Naive thymus-derived CD4-positive, alpha-beta T cell (primary cell): ENCODE data around the gene PACS2. TPM values are rescaled to one million over a fixed set of nuclear protein-coding genes. Genes with fewer than 3 reads are reported as not detected.
"Not testable (repeated sequence)": the region's sequence is repeated elsewhere in the genome, so short reads cannot be mapped to it uniquely, and the experiment has no call there.

Experiments
- ATAC-seq: fragments of 150-1000 bp; cut with Tn5 transposase; 2 replicates; pipeline ENCODE4 v1.10.0; 2021; ENCODE audit warnings: mild to moderate bottlenecking, moderate library complexity
- CTCF ChIA-PET: fragments of 350-600 bp; sonication (Branson Sonifier 250); formaldehyde crosslinking; loops from one replicate; lab custom pipeline; 2021; ENCODE audit warnings: antibody characterized with exemption; lab: Charles Lee
- POLR2A ChIA-PET: fragments of 350-600 bp; sonication (Branson Sonifier 250); formaldehyde crosslinking; loops from one replicate; lab custom pipeline; 2021; ENCODE audit warnings: antibody characterized with exemption, inconsistent platforms; lab: Charles Lee
- DNase-seq, 9 donors: peaks; one replicate each; pipeline versions ENCODE4 v3.0.0 to v3.0.0-alpha.2; 2020 to 2022; ENCODE audit warnings: mixed read lengths in 1 of 9
- H3K27ac ChIP-seq: one replicate; pipeline ENCODE4 v1.7.0; 2013; ENCODE audit warnings: mild to moderate bottlenecking, low read depth, low read length, moderate library complexity
- H3K27me3 ChIP-seq, 2 donors: one replicate each; pipeline ENCODE4 v1.7.0; 2013; ENCODE audit warnings: low read length in 2 of 2, mild to moderate bottlenecking in 2 of 2, moderate library complexity in 2 of 2; ENCODE audit not compliant: control insufficient read depth in 2 of 2, insufficient read depth in 2 of 2
- H3K36me3 ChIP-seq, 3 experiments: 1 replicate in 2 of 3; 2 replicates in 1 of 3; pipeline ENCODE4 v1.7.0; 2013; ENCODE audit warnings: low read length in 3 of 3, mild to moderate bottlenecking in 3 of 3, moderate library complexity in 1 of 3; ENCODE audit not compliant: insufficient read depth in 3 of 3, control insufficient read depth in 2 of 3
- H3K4me1 ChIP-seq, 2 donors: one replicate each; pipeline ENCODE4 v1.7.0; 2013; ENCODE audit warnings: low read length in 2 of 2, mild to moderate bottlenecking in 2 of 2, moderate library complexity in 1 of 2; ENCODE audit not compliant: control insufficient read depth in 2 of 2, insufficient read depth in 2 of 2
- H3K4me3 ChIP-seq: 2 replicates; pipeline ENCODE4 v1.7.0; 2013; ENCODE audit warnings: mild to moderate bottlenecking, low read length
- H3K9me3 ChIP-seq, 3 experiments: 1 replicate in 2 of 3; 2 replicates in 1 of 3; pipeline ENCODE4 v1.7.0; 2013; ENCODE audit warnings: low read length in 3 of 3; ENCODE audit not compliant: control insufficient read depth in 2 of 3
- H3K27ac Mint-ChIP-seq, 9 donors: one replicate each; pipeline ENCODE4 v1.8.0; 2020 to 2022; ENCODE audit warnings: mixed read lengths in 9 of 9, mild to moderate bottlenecking in 8 of 9, moderate library complexity in 5 of 9, inconsistent platforms in 2 of 9
- H3K27me3 Mint-ChIP-seq, 5 donors: one replicate each; pipeline ENCODE4 v1.8.0; 2021 to 2022; ENCODE audit warnings: mixed read lengths in 5 of 5, mild to moderate bottlenecking in 1 of 5
- H3K36me3 Mint-ChIP-seq, 5 donors: one replicate each; pipeline ENCODE4 v1.8.0; 2020 to 2022; ENCODE audit warnings: mixed read lengths in 5 of 5, mild to moderate bottlenecking in 3 of 5, inconsistent platforms in 1 of 5
- H3K4me1 Mint-ChIP-seq, 7 donors: one replicate each; pipeline ENCODE4 v1.8.0; 2020 to 2022; ENCODE audit warnings: mixed read lengths in 7 of 7, mild to moderate bottlenecking in 3 of 7, inconsistent platforms in 1 of 7
- H3K4me3 Mint-ChIP-seq, 10 donors: one replicate each; pipeline ENCODE4 v1.8.0; 2020 to 2022; ENCODE audit warnings: mild to moderate bottlenecking in 10 of 10, mixed read lengths in 10 of 10, moderate library complexity in 6 of 10, inconsistent platforms in 2 of 10
- H3K9me3 Mint-ChIP-seq, 11 donors: one replicate each; pipeline ENCODE4 v1.8.0; 2020 to 2022; ENCODE audit warnings: mixed read lengths in 11 of 11, mild to moderate bottlenecking in 4 of 11, inconsistent platforms in 1 of 11, moderate library complexity in 1 of 11
- intact Hi-C, 2 donors: fragments of 100-400 bp; cut with micrococcal nuclease; formaldehyde crosslinking; loops; one replicate each; pipeline ENCODE4 v1.15.1; 2023
- polyA plus RNA-seq, 2 donors: library from polyadenylated mRNA; unstranded; fragments of 300-500 nt; fragmentation: Illumina TruSeq; gene quantifications; one replicate each; pipeline ENCODE4 v1.2.3, GENCODE V29; 2021
- total RNA-seq, 6 experiments: library from RNA in 5 of 6; stranded (reverse) in 5 of 6; gene quantifications; 1 replicate in 5 of 6; 2 replicates in 1 of 6; pipeline ENCODE4 v1.2.3 and lab custom pipeline; 2021 to 2026

The PACS2 gene
- total and polyA plus RNA-seq, 7 experiments from 2014 or later = 1.5 to 75.4 (median 69.2) TPM

DNA sequence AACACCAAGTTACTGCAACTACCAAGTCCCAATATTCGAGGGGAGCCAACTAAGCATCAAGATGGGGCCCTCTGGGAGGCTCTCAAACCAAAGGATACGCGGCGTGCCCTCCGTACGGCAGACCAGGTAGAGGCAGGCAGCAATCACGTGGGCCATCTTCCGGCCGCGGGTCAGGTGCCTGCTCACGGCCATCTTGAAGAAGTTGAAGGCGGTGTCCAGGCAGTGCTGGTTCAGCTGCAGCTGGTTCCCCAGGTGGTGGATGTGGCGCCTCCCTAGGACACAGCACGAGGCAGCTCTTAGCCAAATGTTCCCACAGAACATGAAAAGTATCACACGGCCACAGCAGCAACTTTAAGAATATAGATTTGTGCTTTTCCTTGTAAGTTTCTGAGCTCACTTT lies 41.9 kb upstream of the PACS2 start:
- Mint-ChIP-seq H3K36me3 (peaks cover 0 to 6% (median 4%) of the 10 kb centered on the region in 5 donors), H3K4me1 (peaks cover 0 to 22% (median 5%) of the 10 kb centered on the region in 7 donors), H3K27ac (peak overlapping the region in 2 of 9 donors; percentile 43 to 51), H3K9me3 (peaks cover 0 to 3% (median 0%) of the 10 kb centered on the region in 11 donors), H3K27me3 (no peaks in the 10 kb centered on the region), H3K4me3 (no peak overlapping the region)
- ATAC-seq (no peak), DNase-seq (no peak)
- H3K4me3 ChIP-seq = no peak overlapping the region
- no peaks in the 10 kb centered on the region for H3K4me1 ChIP-seq
- POLR2A ChIA-PET = interaction anchor here (0.6 kb wide), 1 partner anchor 9 kb away, joined by 4 read pairs; no protein-coding TSS in a partner anchor
- intact Hi-C loops = no loop called here
- CTCF ChIA-PET = no interaction called here
- no peaks in the 10 kb centered on the region for H3K27me3 ChIP-seq
- H3K27ac ChIP-seq = no peak overlapping the region
- peaks cover 0 to 22% (median 0%) of the 10 kb centered on the region in 3 experiments for H3K36me3 ChIP-seq
- H3K9me3 ChIP-seq = no peaks in the 10 kb centered on the region

GRCh38 chr14:105273062-105273461 lies 41.5 kb upstream of the PACS2 start:
- no peak overlapping the region for H3K4me3 ChIP-seq
- Mint-ChIP-seq H3K27ac (peak overlapping the region in 1 of 9 donors; percentile 51), H3K4me3 (no peak overlapping the region), H3K9me3 (peaks cover 0 to 3% (median 0%) of the 10 kb centered on the region in 11 donors), H3K27me3 (no peaks in the 10 kb centered on the region), H3K4me1 (peaks cover 0 to 22% (median 5%) of the 10 kb centered on the region in 7 donors), H3K36me3 (peaks cover 0 to 6% (median 4%) of the 10 kb centered on the region in 5 donors)
- H3K27me3 ChIP-seq = no peaks in the 10 kb centered on the region
- intact Hi-C loops = no loop called here
- peaks cover 0 to 17% (median 0%) of the 10 kb centered on the region in 3 experiments for H3K36me3 ChIP-seq
- ChIA-PET CTCF (no interaction called here), POLR2A (no interaction called here)
- no peak overlapping the region for H3K27ac ChIP-seq
- no peak for DNase-seq
- no peaks in the 10 kb centered on the region for H3K4me1 ChIP-seq
- peak; percentile 6 for ATAC-seq
- no peaks in the 10 kb centered on the region for H3K9me3 ChIP-seq

GRCh38 chr14:105274637-105275036 lies 39.9 kb upstream of the PACS2 start:
- ATAC-seq (no peak), DNase-seq (no peak)
- intact Hi-C loops = no loop called here
- Histone ChIP-seq H3K9me3 (no peaks in the 10 kb centered on the region), H3K4me1 (no peaks in the 10 kb centered on the region), H3K36me3 (peaks cover 0 to 12% (median 0%) of the 10 kb centered on the region in 3 experiments), H3K27me3 (no peaks in the 10 kb centered on the region), H3K27ac (no peak overlapping the region), H3K4me3 (no peak overlapping the region)
- H3K27ac Mint-ChIP-seq = no peak overlapping the region
- H3K4me1 Mint-ChIP-seq = peaks cover 0 to 23% (median 11%) of the 10 kb centered on the region in 7 donors
- ChIA-PET CTCF (interaction anchor here (1.2 kb wide), 1 partner anchor 20 kb away, joined by 3 read pairs; no protein-coding TSS in a partner anchor), POLR2A (interaction anchor here (1.0 kb wide), 1 partner anchor 14 kb away, joined by 3 read pairs; no protein-coding TSS in a partner anchor)
- no peaks in the 10 kb centered on the region for H3K9me3 Mint-ChIP-seq
- H3K4me3 Mint-ChIP-seq = no peak overlapping the region
- H3K27me3 Mint-ChIP-seq = no peaks in the 10 kb centered on the region
- peaks cover 0 to 6% (median 3%) of the 10 kb centered on the region in 5 donors for H3K36me3 Mint-ChIP-seq

- Mint-ChIP-seq H3K27ac (peak overlapping the region in 1 of 9 donors; percentile 45), H3K4me3 (no peak overlapping the region), H3K36me3 (peaks cover 0 to 6% (median 3%) of the 10 kb centered on the region in 5 donors), H3K4me1 (peaks cover 1 to 26% (median 12%) of the 10 kb centered on the region in 7 donors), H3K9me3 (no peaks in the 10 kb centered on the region), H3K27me3 (no peaks in the 10 kb centered on the region)
- Histone ChIP-seq H3K36me3 (peaks cover 0 to 16% (median 0%) of the 10 kb centered on the region in 3 experiments), H3K27ac (no peak overlapping the region), H3K27me3 (no peaks in the 10 kb centered on the region), H3K4me1 (no peaks in the 10 kb centered on the region), H3K4me3 (no peak overlapping the region), H3K9me3 (no peaks in the 10 kb centered on the region)
- intact Hi-C loops = no loop called here
- no peak for DNase-seq
- CTCF ChIA-PET = interaction anchor here (1.2 kb wide), 1 partner anchor 19 kb away, joined by 3 read pairs; no protein-coding TSS in a partner anchor
- ATAC-seq = no peak
- POLR2A ChIA-PET = interaction anchor here (1.0 kb wide), 1 partner anchor 15 kb away, joined by 3 read pairs; no protein-coding TSS in a partner anchor
Measured at GRCh38 chr14:105275267-105275946, 39.1 kb upstream of the PACS2 start.

GRCh38 chr14:105277448-105277847 lies 37.1 kb upstream of the PACS2 start:
- H3K27me3 Mint-ChIP-seq, H3K4me3 Mint-ChIP-seq, intact Hi-C loops, ATAC-seq, H3K27ac Mint-ChIP-seq, H3K9me3 Mint-ChIP-seq, H3K4me3 ChIP-seq, DNase-seq, H3K27ac ChIP-seq, H3K36me3 Mint-ChIP-seq, H3K9me3 ChIP-seq, H3K4me1 ChIP-seq, H3K27me3 ChIP-seq: not testable (repeated sequence)
- H3K36me3 ChIP-seq = peaks cover 0 to 19% (median 0%) of the 10 kb centered on the region in 3 experiments
- ChIA-PET CTCF (interaction anchor here (0.6 kb wide), 1 partner anchor 20 kb away, joined by 8 read pairs; no protein-coding TSS in a partner anchor), POLR2A (interaction anchor here (1.1 kb wide), 1 partner anchor 23 kb away, joined by 3 read pairs; the partner anchor contains the start of gene BRF1)
- peaks cover 4 to 28% (median 21%) of the 10 kb centered on the region in 7 donors for H3K4me1 Mint-ChIP-seq

GRCh38 chr14:105279642-105280361 lies 34.7 kb upstream of the PACS2 start:
- peaks cover 0 to 12% of the 10 kb centered on the region in 2 donors for H3K4me1 ChIP-seq
- H3K36me3 ChIP-seq = peaks cover 0 to 19% (median 0%) of the 10 kb centered on the region in 3 experiments
- Mint-ChIP-seq H3K36me3 (peaks cover 0 to 8% (median 0%) of the 10 kb centered on the region in 5 donors), H3K9me3 (no peaks in the 10 kb centered on the region), H3K27ac (peak overlapping the region in 1 of 9 donors; percentile 51), H3K27me3 (no peaks in the 10 kb centered on the region), H3K4me3 (no peak overlapping the region), H3K4me1 (peaks cover 13 to 48% (median 36%) of the 10 kb centered on the region in 7 donors)
- POLR2A ChIA-PET = no interaction called here
- no peak overlapping the region for H3K27ac ChIP-seq
- intact Hi-C loops = loop anchor here in 1 of 2 donors (5.0 kb wide), 1 partner anchor 37 kb away; no protein-coding TSS in a partner anchor
- H3K9me3 ChIP-seq = no peaks in the 10 kb centered on the region
- no peak for ATAC-seq
- H3K4me3 ChIP-seq = no peak overlapping the region
- CTCF ChIA-PET = interaction anchor here (1.4 kb wide), 1 partner anchor 22 kb away, joined by 3 read pairs; the partner anchor contains the start of gene BRF1
- DNase-seq = no peak
- no peaks in the 10 kb centered on the region for H3K27me3 ChIP-seq
